Right lobe of liver (tissue), 4 donors: Measurements from ENCODE around the gene PRADC1.

ENCODE experiments used
- CTCF ChIP-seq, 4 donors: fragments of 200-600 bp in 3 of 4; fragments of 450-650 bp in 1 of 4; IDR thresholded peaks; one replicate each; pipeline versions ENCODE4 v1.5.1 to v1.8.0; 2016 to 2022; ENCODE audit warnings: antibody characterized with exemption in 4 of 4, mild to moderate bottlenecking in 2 of 4
- POLR2A ChIP-seq: fragments of 450-650 bp; IDR thresholded peaks from one replicate; pipeline ENCODE4 v1.6.1; 2017; ENCODE audit warnings: antibody characterized with exemption, mild to moderate bottlenecking
- donor health status: DM: no; HTN: no; CAD: no.
- donor health status: DM: no; HTN: no; CAD: no.
- donor health status: DM: no; HTN: yes; CAD: no.

GRCh38 chr2:73212098-73212447 lies 21.0 kb downstream of the PRADC1 start:
- TF ChIP-seq CTCF (IDR thresholded peaks at IDR 0.05) (no peak), POLR2A (no peak)
